ENCODE data around the gene B4GALT3.

Gene B4GALT3

GRCh38 chr1:161217831-161218230 is 40.5 kb upstream of the B4GALT3 start:
- DNase-seq (ENCODE audit: low spot score), result no peak
- TF ChIP-seq CTCF (IDR thresholded peaks at IDR 0.05; ENCODE audit: borderline replicate concordance, control extremely low read depth, extremely low read depth, insufficient read depth, missing control alignments), result no peak
- in situ Hi-C loops (cut with MboI; ENCODE audit: low sequenced_read_pairs, unreplicated experiment), result no loop called here

GRCh38 chr1:161216945-161217712 is 39.8 kb upstream of the B4GALT3 start:
- peak; percentile 62 for DNase-seq (ENCODE audit: low spot score)
- in situ Hi-C loops (cut with MboI; ENCODE audit: low sequenced_read_pairs, unreplicated experiment), result no loop called here
- TF ChIP-seq CTCF (IDR thresholded peaks at IDR 0.05; ENCODE audit: borderline replicate concordance, control extremely low read depth, extremely low read depth, insufficient read depth, missing control alignments), result no peak

GRCh38 chr1:161215076-161215475 is 37.8 kb upstream of the B4GALT3 start, which contains the start of gene FCER1G:
Gene FCER1G (plus strand): TSS chr1:161215295. CDS start chr1:161215322, 27 bp downstream.
- no peak for DNase-seq (ENCODE audit: low spot score)
- TF ChIP-seq CTCF (IDR thresholded peaks at IDR 0.05; ENCODE audit: borderline replicate concordance, control extremely low read depth, extremely low read depth, insufficient read depth, missing control alignments), result no peak
- in situ Hi-C loops (cut with MboI; ENCODE audit: low sequenced_read_pairs, unreplicated experiment), result no loop called here

GRCh38 chr1:161214369-161214768 is 37.1 kb upstream of the B4GALT3 start:
- no peak for TF ChIP-seq CTCF (IDR thresholded peaks at IDR 0.05; ENCODE audit: borderline replicate concordance, control extremely low read depth, extremely low read depth, insufficient read depth, missing control alignments)
- DNase-seq (ENCODE audit: low spot score), result no peak
- in situ Hi-C loops (cut with MboI; ENCODE audit: low sequenced_read_pairs, unreplicated experiment), result no loop called here

DNA sequence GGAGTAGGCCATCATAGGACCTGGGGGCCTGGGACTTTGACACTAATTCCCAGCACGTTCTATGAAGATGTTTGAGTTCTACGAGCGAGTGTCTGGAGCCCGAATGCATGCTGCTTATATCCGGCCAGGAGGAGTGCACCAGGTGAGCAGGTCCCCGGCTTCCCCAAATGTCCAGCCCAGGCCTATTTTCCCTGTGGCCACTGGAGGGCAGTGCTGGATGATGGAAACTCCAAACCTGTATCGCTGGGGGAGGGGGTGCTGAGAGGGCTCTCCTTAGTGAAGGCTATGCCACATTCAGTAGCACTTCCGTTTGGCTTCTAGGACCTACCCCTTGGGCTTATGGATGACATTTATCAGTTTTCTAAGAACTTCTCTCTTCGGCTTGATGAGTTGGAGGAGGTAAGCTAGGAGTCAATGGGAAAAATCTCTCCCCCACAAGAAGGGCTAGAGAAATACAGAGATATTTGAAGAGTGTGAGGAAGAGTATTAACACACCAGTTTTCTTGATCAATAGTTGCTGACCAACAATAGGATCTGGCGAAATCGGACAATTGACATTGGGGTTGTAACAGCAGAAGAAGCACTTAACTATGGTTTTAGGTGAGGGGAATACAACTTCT is 32.6 kb upstream of the B4GALT3 start:
- peak; percentile 74 for DNase-seq (ENCODE audit: low spot score)
- in situ Hi-C loops (cut with MboI; ENCODE audit: low sequenced_read_pairs, unreplicated experiment), result no loop called here
- TF ChIP-seq CTCF (IDR thresholded peaks at IDR 0.05; ENCODE audit: borderline replicate concordance, control extremely low read depth, extremely low read depth, insufficient read depth, missing control alignments), result peak; percentile 85

- no peak for DNase-seq (ENCODE audit: low spot score)
- TF ChIP-seq CTCF (IDR thresholded peaks at IDR 0.05; ENCODE audit: borderline replicate concordance, control extremely low read depth, extremely low read depth, insufficient read depth, missing control alignments), result no peak
- in situ Hi-C loops (cut with MboI; ENCODE audit: low sequenced_read_pairs, unreplicated experiment), result no loop called here
Measured at GRCh38 chr1:161207173-161207572, 29.9 kb upstream of the B4GALT3 start.
